Medulla oblongata (tissue), 1 donor: ENCODE results near the gene PAPSS2.
"Not testable (repeated sequence)": the region's sequence is repeated elsewhere in the genome, so short reads cannot be mapped to it uniquely, and the experiment has no call there.

Source experiments
- DNase-seq: peaks from one replicate; pipeline ENCODE4 v3.0.0-alpha.2; 2015; ENCODE audit errors: extremely low spot score

PAPSS2 gene

DNA sequence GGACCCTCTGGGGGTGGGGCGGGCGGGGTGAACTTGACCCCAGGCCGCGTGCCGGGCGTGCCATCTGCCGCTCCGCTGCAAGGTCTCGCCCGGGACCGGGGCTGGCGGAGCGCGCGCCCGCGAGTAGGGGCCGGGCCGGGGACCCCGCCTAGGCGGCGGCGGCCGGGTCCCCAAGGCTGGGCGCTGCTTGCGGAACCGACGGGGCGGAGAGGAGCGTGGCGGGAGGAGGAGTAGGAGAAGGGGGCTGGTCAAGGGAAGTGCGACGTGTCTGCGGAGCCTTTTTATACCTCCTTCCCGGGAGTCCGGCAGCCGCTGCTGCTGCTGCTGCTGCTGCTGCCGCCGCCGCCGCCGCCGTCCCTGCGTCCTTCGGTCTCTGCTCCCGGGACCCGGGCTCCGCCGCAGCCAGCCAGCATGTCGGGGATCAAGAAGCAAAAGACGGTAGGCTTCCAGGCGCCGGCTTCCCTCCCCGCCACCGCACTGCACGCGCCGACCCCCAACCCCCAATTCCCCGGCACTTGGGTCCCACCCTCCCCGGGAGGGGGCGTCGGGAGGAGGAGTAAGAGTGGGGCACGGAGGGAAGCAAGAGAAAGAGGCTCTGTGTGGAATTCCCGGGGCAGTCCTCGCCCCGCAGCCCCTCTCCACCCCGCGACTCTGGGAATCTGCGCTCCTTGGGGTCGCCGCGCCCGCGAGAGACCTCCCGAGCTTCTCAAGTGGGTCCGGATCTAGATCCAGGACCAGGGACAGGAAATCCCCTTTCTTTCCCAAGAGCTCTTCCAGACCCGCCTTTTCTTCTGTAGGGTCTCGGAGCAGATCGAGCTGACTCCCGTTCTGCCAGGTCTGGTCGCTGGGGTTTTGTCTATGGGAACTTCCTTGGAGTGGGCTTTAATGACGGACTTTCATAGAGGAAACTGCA, at the start of gene PAPSS2:
PAPSS2 (plus strand) TSS at position 308 of the 913 bp plus-strand sequence; CDS start at position 412, 104 bp downstream.
- peak; percentile 18 for DNase-seq

- not testable (repeated sequence) for DNase-seq
Observed at GRCh38 chr10:87611341-87611740, 48.3 kb upstream of the PAPSS2 start.

- DNase-seq = no peak
Observed at GRCh38 chr10:87612115-87612514, 47.6 kb upstream of the PAPSS2 start.

GRCh38 chr10:87613751-87614150, 45.9 kb upstream of the PAPSS2 start:
- DNase-seq = no peak

DNA sequence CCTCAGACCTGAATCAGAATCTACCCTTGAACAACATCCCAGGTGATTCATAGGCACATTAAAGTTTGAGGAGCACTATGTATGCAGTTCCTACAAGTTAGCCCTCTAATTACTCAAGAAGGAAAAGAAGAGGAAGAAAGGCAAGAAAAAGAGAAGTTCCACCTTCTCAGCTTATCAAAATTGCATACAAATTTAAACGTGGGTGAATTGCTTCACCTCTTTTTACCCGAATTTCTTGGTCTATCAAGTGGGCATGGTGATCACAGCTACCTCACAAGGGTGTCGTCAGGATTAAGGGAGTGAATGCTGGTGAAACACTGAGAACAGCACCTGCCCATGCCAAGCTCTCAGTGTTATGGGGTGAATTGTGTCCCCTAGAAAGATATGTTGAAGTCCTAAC, 43.8 kb upstream of the PAPSS2 start:
- no peak for DNase-seq

DNA sequence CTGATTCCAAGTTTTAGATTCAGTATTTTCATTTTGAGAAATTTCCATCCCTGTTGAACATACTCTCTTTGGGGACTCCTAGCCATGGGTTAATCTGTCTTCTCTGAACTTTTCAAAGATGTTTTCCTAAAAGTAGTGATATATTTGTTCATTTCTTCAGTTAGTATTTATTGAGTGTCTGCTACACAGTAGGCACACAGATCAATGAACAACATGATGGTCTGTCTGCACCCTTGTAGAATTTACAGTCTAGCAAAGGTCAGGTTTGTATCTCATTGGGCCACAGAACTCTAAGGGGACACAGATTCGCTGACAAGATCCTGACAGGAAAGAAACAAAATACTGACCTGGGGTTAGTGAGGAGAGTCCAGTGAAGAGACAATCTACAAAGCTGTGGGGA, 42.2 kb upstream of the PAPSS2 start:
- DNase-seq = no peak

DNA sequence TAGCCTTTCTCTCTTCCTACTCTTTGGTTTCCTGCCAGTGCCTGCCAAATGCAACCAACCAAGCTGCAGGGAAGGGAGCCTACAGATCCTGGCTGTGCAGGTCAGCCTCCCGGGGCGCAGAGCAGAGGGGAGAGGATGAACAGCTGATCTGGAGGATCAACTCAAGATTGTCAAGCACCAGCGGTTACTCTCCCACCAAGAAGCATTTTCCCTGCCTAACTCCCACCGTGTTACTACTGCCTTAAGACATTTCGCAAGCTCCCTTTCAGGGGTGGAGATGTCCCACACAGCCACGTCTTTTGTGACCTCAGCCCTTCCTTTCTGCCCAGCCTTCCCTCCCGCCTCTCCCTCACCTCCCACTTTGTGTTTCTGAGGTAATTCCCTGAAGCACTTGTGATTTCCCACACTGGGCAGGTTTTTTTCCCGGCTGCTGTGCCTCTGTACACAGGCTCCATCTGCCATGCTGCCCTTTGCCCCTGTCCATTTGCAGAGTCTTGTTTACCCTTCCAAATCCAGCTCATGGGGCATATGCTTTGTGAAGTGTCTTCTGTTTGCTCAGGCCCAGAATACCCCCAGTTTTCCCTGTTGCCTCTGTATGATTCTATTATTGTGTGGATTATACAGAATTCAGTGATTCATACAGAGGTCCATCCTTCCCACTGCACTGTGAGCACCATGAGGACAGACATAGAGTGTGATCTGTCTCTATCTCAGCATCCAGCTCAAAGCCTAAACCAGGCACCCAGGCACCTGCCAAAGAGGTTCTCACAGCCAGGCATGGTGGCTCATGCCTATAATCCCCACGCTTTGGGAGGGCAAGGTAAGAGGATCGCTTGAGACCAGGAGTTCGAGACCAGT, 40.9 kb upstream of the PAPSS2 start:
- DNase-seq = no peak

DNA sequence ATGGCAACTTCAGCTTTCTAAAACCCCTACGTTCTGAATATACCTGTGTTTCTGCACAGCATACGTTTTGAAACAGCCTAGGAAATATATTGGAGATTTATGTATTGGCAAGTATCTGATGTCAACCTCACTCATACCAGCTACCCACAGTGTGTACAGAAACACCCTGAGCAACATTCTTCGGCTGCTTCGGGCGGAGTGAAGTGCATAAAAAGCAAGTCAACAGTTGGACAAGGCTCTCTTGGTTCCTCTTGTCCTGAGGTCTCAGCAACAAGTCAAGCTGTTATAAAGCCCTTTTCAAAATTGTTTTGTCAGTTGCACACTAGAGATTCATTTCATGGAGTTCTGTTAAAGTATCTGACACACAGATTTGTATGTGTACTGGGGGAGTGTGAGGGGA, 40.0 kb upstream of the PAPSS2 start:
- DNase-seq = no peak

DNA sequence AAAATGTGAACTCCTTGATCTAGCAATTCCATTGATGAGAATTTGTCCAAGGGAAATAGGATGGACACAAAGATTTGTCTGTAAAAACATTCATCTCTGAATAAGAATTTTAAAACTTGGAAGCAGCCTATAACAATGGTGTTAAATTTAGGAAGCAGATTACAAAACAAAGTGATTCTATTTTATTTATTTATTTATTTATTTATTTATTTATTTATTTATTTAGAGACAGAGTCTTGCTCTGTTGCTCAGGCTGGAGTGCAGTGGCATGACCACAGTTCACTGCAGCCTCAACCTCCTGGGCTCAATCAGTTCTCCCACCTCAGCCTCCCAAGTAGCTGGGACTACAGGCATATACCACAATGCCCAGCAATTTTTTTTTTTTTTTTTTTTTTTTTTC, 38.2 kb upstream of the PAPSS2 start:
- DNase-seq = not testable (repeated sequence)

GRCh38 chr10:87622314-87623004, 37.2 kb upstream of the PAPSS2 start:
- peak; percentile 7 for DNase-seq

DNA sequence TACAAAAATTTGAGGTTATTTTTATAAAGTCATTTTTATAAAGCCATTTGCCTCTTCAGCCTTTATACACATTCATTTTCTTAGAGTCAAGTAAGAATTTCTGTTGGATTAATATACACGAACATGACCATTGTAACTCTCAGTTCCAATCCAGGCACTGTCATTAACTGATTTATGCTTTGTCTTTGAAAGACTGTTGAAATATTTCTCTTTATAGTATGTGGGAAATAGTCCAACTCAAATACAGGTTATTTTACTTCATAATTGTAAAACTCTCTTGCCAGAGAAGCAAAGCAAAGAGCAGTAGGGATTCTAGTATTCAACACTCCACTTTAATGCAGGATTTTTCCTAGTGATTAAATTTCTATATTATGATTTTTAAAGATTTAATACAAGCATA, 36.5 kb upstream of the PAPSS2 start:
- DNase-seq = no peak

DNA sequence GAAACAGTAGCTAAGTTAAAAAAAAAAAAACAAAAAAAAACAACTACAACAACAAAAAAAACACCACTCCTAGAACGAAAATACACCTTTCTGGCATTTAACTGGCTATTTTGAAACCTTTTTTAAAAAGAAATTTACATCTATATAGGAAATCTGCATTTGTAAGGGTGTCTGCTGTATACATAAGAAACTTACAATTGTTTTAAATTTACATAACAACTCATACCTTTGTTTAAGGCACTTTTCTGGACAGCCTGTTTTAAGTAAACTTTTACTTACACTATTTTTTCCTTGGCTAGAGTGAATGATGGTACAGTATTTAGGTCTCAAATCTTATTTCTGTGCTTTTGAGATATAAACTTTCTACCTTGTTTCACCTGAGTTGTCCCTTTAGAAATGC, 34.0 kb upstream of the PAPSS2 start:
- DNase-seq = no peak

GRCh38 chr10:87626422-87626892, 33.2 kb upstream of the PAPSS2 start:
- no peak for DNase-seq

DNA sequence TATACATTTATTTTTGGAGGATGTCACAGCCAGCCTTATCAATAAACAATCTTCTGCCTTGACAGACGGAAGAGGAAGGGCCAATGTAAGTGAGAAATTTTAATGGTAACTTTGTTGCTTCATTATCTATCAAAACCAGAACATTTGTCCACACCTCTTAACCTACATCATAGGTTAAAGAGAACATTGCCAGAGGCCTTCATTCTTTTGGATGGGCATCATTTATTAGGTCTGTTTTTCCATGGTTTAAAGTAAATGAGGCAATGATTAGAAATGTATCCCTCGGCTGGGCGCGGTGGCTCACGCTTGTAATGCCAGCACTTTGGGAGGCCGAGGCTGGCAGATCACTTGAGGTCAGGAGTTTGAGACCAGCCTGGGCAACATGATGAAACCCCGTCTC, 29.5 kb upstream of the PAPSS2 start:
- DNase-seq = no peak

GRCh38 chr10:87632454-87632853, 27.2 kb upstream of the PAPSS2 start:
- no peak for DNase-seq

- no peak for DNase-seq
Observed at GRCh38 chr10:87634311-87634710, 25.4 kb upstream of the PAPSS2 start.

DNA sequence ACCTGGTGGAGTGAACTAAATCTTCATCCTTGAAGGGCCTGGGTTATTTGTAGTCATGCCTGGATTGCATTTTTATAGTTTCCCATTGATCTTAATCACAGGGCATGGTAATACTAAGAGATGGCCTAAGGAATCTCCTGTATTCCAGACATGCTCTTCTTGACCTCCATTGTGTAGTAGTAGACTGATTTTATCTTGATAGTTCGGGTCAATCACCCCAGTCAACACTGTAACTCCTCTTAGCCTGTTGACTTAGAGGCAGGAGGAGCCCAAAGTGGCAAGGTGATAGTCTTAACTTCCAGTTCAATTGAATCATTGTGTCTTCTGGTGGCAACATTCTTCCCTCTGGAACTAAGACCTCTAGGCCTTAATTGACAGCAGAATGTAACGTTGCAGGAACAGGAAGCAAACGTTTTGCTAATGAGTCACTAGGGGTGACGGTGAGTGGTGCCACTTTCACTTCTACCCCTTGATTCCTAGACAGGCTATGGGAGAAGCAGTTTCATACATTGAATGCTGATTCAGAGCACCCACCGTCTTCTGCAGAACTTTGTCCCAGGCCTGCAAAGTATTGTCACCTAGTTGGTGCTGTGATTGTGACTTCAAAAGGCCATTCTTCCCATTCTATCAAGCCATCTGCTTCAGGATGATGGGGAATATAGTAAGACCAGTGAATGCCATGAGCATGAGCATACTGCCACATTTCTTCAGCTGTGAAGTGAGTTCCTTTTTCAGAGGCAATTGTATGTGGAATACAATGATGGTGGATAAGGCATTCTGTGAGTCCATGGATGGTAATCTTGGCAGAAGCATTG, 24.0 kb upstream of the PAPSS2 start:
- no peak for DNase-seq

DNA sequence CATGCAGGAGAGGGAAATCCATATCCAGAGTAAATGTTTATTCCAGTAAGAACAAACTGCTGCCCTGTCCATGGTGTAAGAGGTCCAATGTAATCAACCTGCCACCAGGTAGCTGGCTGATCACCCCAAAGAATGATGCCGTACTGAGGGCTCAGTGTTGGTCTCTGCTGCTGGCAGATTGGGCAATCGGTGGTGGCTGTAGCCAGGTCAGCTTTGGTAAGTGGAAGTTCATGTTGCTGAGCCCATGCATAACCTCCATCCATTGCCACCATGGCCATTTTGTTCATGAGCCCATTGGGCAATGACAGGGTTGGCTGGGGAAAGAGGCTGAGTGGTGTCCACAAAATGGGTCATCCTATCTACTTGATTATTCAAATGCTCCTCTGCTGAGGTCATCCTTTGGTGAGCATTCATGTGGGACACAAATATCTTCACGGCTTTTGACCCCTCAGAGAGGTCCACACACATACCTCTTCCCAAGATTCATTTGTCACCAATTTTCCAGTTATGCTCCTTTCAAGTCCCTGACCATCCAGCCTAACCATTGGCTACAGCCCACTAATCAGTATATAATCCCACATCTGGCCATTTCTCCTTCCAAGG, 23.3 kb upstream of the PAPSS2 start:
- DNase-seq = no peak

DNA sequence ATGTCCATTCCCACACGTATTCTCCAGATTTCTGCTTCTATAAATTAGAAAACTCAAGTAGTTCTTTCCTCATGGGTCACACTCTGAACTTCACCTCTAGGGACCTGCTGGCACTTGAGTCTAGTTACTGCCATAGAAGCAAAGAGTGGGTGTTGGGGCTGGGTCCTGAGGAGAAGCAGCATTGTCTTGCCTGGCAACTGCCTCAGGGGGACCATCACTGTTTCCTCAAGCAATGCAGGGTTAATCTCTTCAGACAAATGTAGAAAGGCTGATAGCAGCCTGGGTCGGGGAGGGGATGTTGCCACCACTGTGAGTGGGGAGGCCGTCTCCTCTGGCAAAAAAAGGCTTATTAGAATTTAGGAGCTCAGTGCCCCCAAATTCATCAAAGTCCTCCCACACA, 20.2 kb upstream of the PAPSS2 start:
- no peak for DNase-seq

DNA sequence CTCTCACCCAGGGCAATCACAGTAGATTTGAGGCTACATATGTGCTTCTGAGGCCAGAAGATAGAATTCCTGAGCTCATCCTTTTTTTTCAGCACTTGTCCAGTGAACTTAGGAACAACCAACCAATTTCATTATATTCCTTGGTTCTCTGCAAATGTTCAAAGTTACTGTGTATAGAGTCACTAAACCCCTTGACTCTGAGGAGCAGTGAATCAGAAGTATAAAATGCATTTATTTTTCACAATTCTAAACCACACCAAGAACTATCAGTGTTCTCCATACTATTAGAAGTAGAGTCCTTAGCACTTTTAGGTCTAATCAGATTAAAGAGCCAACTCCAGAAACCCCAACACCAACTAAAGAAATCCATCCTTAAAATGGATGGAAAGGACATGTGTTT, 19.6 kb upstream of the PAPSS2 start:
- no peak for DNase-seq

DNA sequence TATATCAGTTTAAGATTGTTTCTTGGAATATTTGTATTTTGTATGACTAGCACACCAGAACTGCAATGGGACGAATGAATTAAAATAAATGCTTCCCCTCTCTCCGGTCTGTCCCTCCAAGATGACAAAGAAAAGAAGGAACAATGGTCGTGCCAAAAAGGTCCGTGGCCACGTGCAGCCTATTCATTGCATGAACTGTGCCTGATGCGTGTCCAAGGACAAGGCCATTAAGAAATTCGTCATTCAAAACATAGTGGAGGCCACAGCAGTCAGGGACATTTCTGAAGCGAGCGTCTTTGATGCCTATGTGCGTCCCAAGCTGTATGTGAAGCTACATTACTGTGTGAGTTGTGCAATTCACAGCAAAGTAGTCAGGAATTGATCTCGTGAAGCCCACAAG, 17.2 kb upstream of the PAPSS2 start:
- no peak for DNase-seq
